Heart right ventricle (tissue), 16 donors: Measurements from ENCODE around the gene MARK3. TPM values are rescaled to one million over a fixed set of nuclear protein-coding genes. Genes with fewer than 3 reads are reported as not detected.

ENCODE experiments used
- ATAC-seq, 8 donors: fragments of 200-7000 bp; cut with Tn5 transposase; one replicate each; pipeline ENCODE4 v1.9.1; 2020; ENCODE audit warnings: mild to moderate bottlenecking in 8 of 8, moderate library complexity in 8 of 8, moderate number of reproducible peaks in 1 of 8
- DNase-seq, 2 donors: peaks; one replicate each; pipeline ENCODE4 v3.0.0-alpha.2; 2020
- H3K27ac ChIP-seq, 10 donors: fragments of 200-600 bp; sonication (generic) in 2 of 10; one replicate each; pipeline versions ENCODE4 v1.5.0 to v1.8.0; 2020 to 2022; ENCODE audit warnings: mild to moderate bottlenecking in 3 of 10
- H3K27me3 ChIP-seq, 7 donors: fragments of 200-600 bp; one replicate each; pipeline ENCODE4 v1.8.0; 2021 to 2022; ENCODE audit warnings: mild to moderate bottlenecking in 2 of 7
- H3K36me3 ChIP-seq, 9 donors: fragments of 200-600 bp; sonication (generic) in 1 of 9; one replicate each; pipeline versions ENCODE4 v1.5.0 to v1.8.0; 2020 to 2022; ENCODE audit warnings: mild to moderate bottlenecking in 2 of 9
- H3K4me1 ChIP-seq, 9 donors: fragments of 200-600 bp; sonication (generic) in 1 of 9; one replicate each; pipeline versions ENCODE4 v1.5.0 to v1.8.0; 2020 to 2022; ENCODE audit warnings: mild to moderate bottlenecking in 4 of 9
- H3K4me3 ChIP-seq, 10 donors: fragments of 200-600 bp; sonication (generic) in 2 of 10; one replicate each; pipeline versions ENCODE4 v1.5.0 to v1.8.0; 2020 to 2022; ENCODE audit warnings: mild to moderate bottlenecking in 7 of 10, moderate library complexity in 2 of 10
- H3K9me3 ChIP-seq, 11 donors: fragments of 200-600 bp in 10 of 11; sonication (generic) in 2 of 11; one replicate each; pipeline versions ENCODE4 v1.5.0 to v1.8.0; 2013 to 2022; ENCODE audit warnings: mild to moderate bottlenecking in 2 of 11, control low read depth in 1 of 11, moderate library complexity in 1 of 11
- CTCF ChIP-seq, 9 donors: fragments of 200-600 bp; sonication (generic) in 2 of 9; IDR thresholded peaks; one replicate each; pipeline versions ENCODE4 v1.5.0 to v1.8.0; 2021 to 2022; ENCODE audit warnings: antibody characterized with exemption in 9 of 9, mild to moderate bottlenecking in 5 of 9, moderate library complexity in 1 of 9
- WGBS, 2 donors: extraction: QIAGEN DNeasy Blood & Tissue Kit; methylation state at CpG; one replicate each; pipeline ENCODE4 v1.1.7; 2013; ENCODE audit warnings: inconsistent platforms in 1 of 2; 5-methylcytosine and 5-hydroxymethylcytosine counted together
- intact Hi-C, 10 donors: fragments of 100-400 bp; cut with DNase I; formaldehyde crosslinking; loops; one replicate each; pipeline versions ENCODE4 v1.11.1 to v1.14.2; 2022
- polyA plus RNA-seq, 2 donors: library from polyadenylated mRNA; stranded (reverse); fragments of 200-250 nt; gene quantifications; one replicate each; pipeline ENCODE4 v1.2.3, GENCODE V29; 2013
- total RNA-seq, 10 donors: library from RNA; stranded (reverse); fragmentation: NEBNext Ultra II Directional in 3 of 10; extraction: Animal tissue kit (Norgen Biotek cat#: 25700) in 3 of 10; gene quantifications; one replicate each; pipeline versions ENCODE4 v1.2.1 to v1.2.4, GENCODE V29; 2021 to 2023
- donor health status: Arrhythmogenic right ventricular cardiomyopathy.
- donor health status: ischemic (EF 13 %, LVEDD 7.1; RV severe dilation, severe dysfunction).
- donor health status: healthy with polysubstance abuse.
- donor health status: DM: no; HTN: yes; CAD: no.
- donor health status: DM: no; HTN: no; CAD: no.
- donor health status: ischemic (EF 25% LVEDD 6.9; RV normal size, moderate dysfunction).
- donor health status: ischemic (EF 25% LVEDD 5.7; RV mildly dilated, moderate dysfunction).
- donor health status: healthy.
- donor health status: DM: yes; HTN: yes; CAD: no.
- donor health status: Ischemic cardiomyopathy.
- donor health status: ischemic (EF 35%, LVEDD 5.7; RV mildly dilated, moderate dysfunction).
- donor health status: nonischemic (EF 11% LVEDD 7.7; RV severe dilation, severe dysfunction).
- donor health status: DM: yes; HTN: yes; CAD: no.
- donor health status: PGD.
- donor health status: ischemic (EF 29% LVEDD 5.4; RV normal size, mild dysfunction).
- donor health status: nonischemic (EF 23%, LVEDD 6.1; RV moderate dilation, normal function).

MARK3 gene
- total and polyA plus RNA-seq, 12 donors, result 62.3 to 246 (median 77.1) TPM

DNA sequence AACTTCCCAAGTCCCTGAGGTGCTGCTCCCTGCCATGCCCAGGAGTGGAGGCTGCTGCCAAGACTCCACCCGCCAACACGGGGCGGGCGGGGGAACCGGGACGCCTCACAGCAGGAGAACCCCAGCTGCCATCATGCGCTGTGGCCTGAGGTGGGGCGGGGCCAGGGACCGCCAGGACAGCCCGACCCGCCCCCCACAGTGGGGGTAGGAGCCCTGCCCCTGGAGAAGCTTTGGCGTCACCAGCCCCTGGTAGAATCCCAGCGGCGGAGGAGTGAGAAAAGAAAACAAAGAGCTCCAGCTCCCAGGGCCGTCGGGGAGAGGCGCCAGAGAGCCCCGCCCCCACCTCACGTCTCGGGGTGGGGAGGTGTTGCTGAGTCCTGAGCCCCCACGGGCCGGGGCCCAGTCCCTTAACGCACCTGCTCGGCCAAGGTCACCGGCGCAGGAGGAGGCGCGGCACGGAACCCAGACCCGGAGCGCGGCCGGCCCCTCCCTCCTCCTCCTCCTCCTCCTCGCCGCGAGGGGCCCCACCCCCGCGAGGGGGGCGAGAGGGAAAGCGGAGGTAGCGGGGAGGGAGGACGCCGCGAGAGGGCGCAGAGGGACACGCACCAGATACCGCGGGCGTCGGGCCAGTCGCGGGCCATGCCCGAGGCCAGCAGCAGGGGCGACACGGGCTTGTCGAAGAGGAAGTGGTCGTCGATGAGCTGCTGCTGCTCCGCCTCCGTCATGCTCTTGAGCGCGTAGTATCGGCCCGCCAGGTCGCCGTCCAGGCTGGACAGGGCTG, 135.6 kb downstream of the MARK3 start:
- Histone ChIP-seq H3K36me3 (no peaks in the 10 kb centered on the region), H3K27ac (peak overlapping the region; percentile 2 to 87 (median 74)), H3K4me3 (peak overlapping the region; percentile 48 to 63 (median 60)), H3K27me3 (peaks cover 0 to 42% (median 0%) of the 10 kb centered on the region in 7 donors), H3K4me1 (peaks cover 37 to 87% (median 55%) of the 10 kb centered on the region in 9 donors), H3K9me3 (no peaks in the 10 kb centered on the region)
- 2 to 6% methylated on average over 57 to 66 of the region's 66 CpGs for WGBS, 2 donors
- intact Hi-C loops, result no loop called here
- DNase-seq (peak; percentile 81 to 86), ATAC-seq (peak; percentile 28 to 61 (median 54))
- peak; percentile 17 to 73 (median 61) for TF ChIP-seq CTCF (IDR thresholded peaks at IDR 0.05)

GRCh38 chr14:103521438-103521950, 136.3 kb downstream of the MARK3 start:
- TF ChIP-seq CTCF (IDR thresholded peaks at IDR 0.05), result no peak
- H3K27ac ChIP-seq, result peak overlapping the region; percentile 50 to 87 (median 74)
- peak in 1 of 2 donors; percentile 75 for DNase-seq
- WGBS, 2 donors, result 0% methylated on average over 48 to 76 of the region's 77 CpGs
- no peaks in the 10 kb centered on the region for H3K9me3 ChIP-seq
- H3K4me1 ChIP-seq, result peaks cover 37 to 87% (median 61%) of the 10 kb centered on the region in 9 donors
- ATAC-seq, result peak; percentile 32 to 56 (median 47)
- peak overlapping the region; percentile 48 to 63 (median 60) for H3K4me3 ChIP-seq
- peaks cover 0 to 42% (median 0%) of the 10 kb centered on the region in 7 donors for H3K27me3 ChIP-seq
- intact Hi-C loops, result no loop called here
- no peaks in the 10 kb centered on the region for H3K36me3 ChIP-seq

DNA sequence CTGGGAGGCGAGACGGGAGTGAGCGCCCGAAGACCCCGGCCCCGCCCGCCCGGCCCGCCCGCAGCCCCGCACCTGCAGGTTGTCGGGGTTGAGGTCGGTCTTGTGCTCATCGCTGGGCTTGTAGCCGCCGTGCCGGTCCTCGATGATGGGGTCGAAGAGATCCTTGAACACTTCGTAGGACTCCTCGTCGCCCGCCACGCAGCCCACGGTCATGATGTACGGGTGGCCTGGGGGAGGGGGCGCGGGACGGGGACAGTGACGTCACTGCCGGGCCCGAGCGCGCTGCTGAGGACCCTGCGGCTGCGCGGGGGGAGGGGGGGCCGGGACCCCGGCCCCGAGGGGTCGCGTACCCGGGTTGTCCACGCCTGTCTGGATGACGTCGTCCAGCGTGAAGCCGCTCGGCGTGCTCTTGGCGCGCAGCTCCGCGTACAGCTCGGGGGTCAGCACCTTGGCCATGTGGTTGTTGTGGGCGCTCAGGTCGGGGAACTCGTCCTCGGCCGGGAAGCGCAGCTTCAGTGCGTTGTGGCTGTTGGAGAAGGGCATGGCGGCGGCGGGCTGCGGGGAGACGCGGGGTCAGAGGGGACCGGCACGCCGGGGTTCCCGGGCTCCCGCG, 136.8 kb downstream of the MARK3 start:
- Histone ChIP-seq H3K27me3 (peaks cover 0 to 42% (median 0%) of the 10 kb centered on the region in 7 donors), H3K9me3 (no peaks in the 10 kb centered on the region), H3K4me3 (peak overlapping the region; percentile 48 to 63 (median 60)), H3K4me1 (peaks cover 34 to 85% (median 67%) of the 10 kb centered on the region in 9 donors), H3K36me3 (no peaks in the 10 kb centered on the region), H3K27ac (peak overlapping the region; percentile 50 to 87 (median 74))
- WGBS, 2 donors, result 0 to 1% methylated on average over 64 to 74 of the region's 74 CpGs
- TF ChIP-seq CTCF (IDR thresholded peaks at IDR 0.05), result no peak
- peak in 1 of 8 donors; percentile 3 for ATAC-seq
- intact Hi-C loops, result no loop called here
- DNase-seq, result peak in 1 of 2 donors; percentile 44
